PC-3 (cell line): Measurements from ENCODE around the gene RAI1. TPM values are rescaled to one million over a fixed set of nuclear protein-coding genes. Genes with fewer than 3 reads are reported as not detected.

Experiments used
- ATAC-seq: fragments of 200-7000 bp; cut with Tn5 transposase; 2 replicates; pipeline ENCODE4 v1.9.1; 2020; ENCODE audit warnings: mild to moderate bottlenecking, moderate library complexity
- BruUV-seq: library from RNA; stranded (reverse); fragments of 400-500 nt; replicated peaks from 2 replicates; lab custom pipeline; 2021; lab: Mats Ljungman, UMichigan
- CTCF ChIA-PET: fragments of 300-600 bp; sonication (Branson Sonifier 250); formaldehyde crosslinking; loops from one replicate; lab custom pipeline; 2022; ENCODE audit warnings: antibody characterized with exemption; lab: Charles Lee
- POLR2A ChIA-PET: fragments of 300-600 bp; sonication (Branson Sonifier 250); formaldehyde crosslinking; loops from one replicate; lab custom pipeline; 2022; ENCODE audit warnings: antibody characterized with exemption; ENCODE audit not compliant: unreplicated experiment; lab: Charles Lee
- DNase-seq: peaks from one replicate; pipeline ENCODE4 v3.0.0-alpha.2; 2015
- H2AFZ ChIP-seq: fragments of 300-600 bp; sonication (generic); 2 replicates; pipeline ENCODE4 v1.6.0; 2016; ENCODE audit warnings: antibody characterized with exemption, low read length
- H3F3A ChIP-seq: fragments of 300-600 bp; sonication (generic); one replicate; pipeline ENCODE4 v1.6.0; 2017; ENCODE audit warnings: antibody characterized with exemption, low read length, control low read depth, mild to moderate bottlenecking; ENCODE audit not compliant: unreplicated experiment
- H3K27ac ChIP-seq: fragments of 300-600 bp; sonication (generic); 2 replicates; pipeline ENCODE4 v1.5.1; 2016; ENCODE audit warnings: mild to moderate bottlenecking, low read length
- H3K27me3 ChIP-seq: fragments of 300-600 bp; sonication (generic); 2 replicates; pipeline ENCODE4 v1.6.1; 2016; ENCODE audit warnings: low read length, mixed read lengths
- H3K36me3 ChIP-seq: fragments of 300-600 bp; sonication (generic); 2 replicates; pipeline ENCODE4 v1.6.1; 2016; ENCODE audit warnings: low read depth, mixed run types, low read length, mixed read lengths
- H3K4me1 ChIP-seq: fragments of 300-600 bp; sonication (generic); 2 replicates; pipeline ENCODE4 v1.5.1; 2016; ENCODE audit warnings: low read length; ENCODE audit not compliant: insufficient read depth
- H3K4me2 ChIP-seq: fragments of 300-600 bp; sonication (generic); 2 replicates; pipeline ENCODE4 v1.6.0; 2016; ENCODE audit warnings: low read length
- H3K4me3 ChIP-seq: fragments of 300-600 bp; sonication (generic); 2 replicates; pipeline ENCODE4 v1.5.1; 2016; ENCODE audit warnings: mild to moderate bottlenecking, low read length, mixed read lengths
- H3K79me2 ChIP-seq: fragments of 300-600 bp; sonication (generic); 2 replicates; pipeline ENCODE4 v1.6.1; 2017; ENCODE audit warnings: low read length, mixed read lengths
- H3K9ac ChIP-seq: fragments of 300-600 bp; sonication (generic); 2 replicates; pipeline ENCODE4 v1.6.0; 2016; ENCODE audit warnings: mild to moderate bottlenecking, low read length
- H3K9me2 ChIP-seq: fragments of 300-600 bp; sonication (generic); replicated peaks from 2 replicates; pipeline ENCODE4 v1.6.1; 2016; ENCODE audit warnings: mixed run types, low read length, mixed read lengths
- H3K9me3 ChIP-seq: fragments of 300-600 bp; sonication (generic); 2 replicates; pipeline ENCODE4 v1.6.1; 2016; ENCODE audit warnings: low read length, mixed read lengths
- H4K20me1 ChIP-seq: fragments of 300-600 bp; sonication (generic); 2 replicates; pipeline ENCODE4 v1.6.1; 2016; ENCODE audit warnings: low read length, mixed read lengths
- EZH2 ChIP-seq: fragments of 300-600 bp; sonication (generic); IDR thresholded peaks from one replicate; pipeline ENCODE4 v1.6.1; 2017; ENCODE audit warnings: antibody characterized with exemption, mild to moderate bottlenecking, low read length; ENCODE audit not compliant: unreplicated experiment
- EZH2phosphoT487 ChIP-seq: fragments of 300-600 bp; sonication (generic); IDR thresholded peaks from 2 replicates; pipeline ENCODE4 v1.6.1; 2018; ENCODE audit warnings: mild to moderate bottlenecking, antibody characterized with exemption, low read length, borderline replicate concordance
- intact Hi-C: fragments of 100-400 bp; cut with micrococcal nuclease; formaldehyde crosslinking; loops from 2 replicates; pipeline ENCODE4 v1.9.0; 2023
- total RNA-seq: library from RNA; depleted of rRNA; stranded (reverse); fragments of >200 nt; gene quantifications from 2 replicates; pipeline ENCODE4 v1.2.3, GENCODE V29; 2014
- TF ChIP-seq, protein P1 (sequence below): fragments of 300-600 bp; sonication (generic); conservative IDR thresholded peaks from 2 replicates; pipeline ENCODE4 v1.5.1; 2017; ENCODE audit warnings: antibody characterized with exemption, low read depth, mild to moderate bottlenecking, low read length

The RAI1 gene
- total RNA-seq, 1 experiment from 2014 or later, result 33.0 TPM

DNA sequence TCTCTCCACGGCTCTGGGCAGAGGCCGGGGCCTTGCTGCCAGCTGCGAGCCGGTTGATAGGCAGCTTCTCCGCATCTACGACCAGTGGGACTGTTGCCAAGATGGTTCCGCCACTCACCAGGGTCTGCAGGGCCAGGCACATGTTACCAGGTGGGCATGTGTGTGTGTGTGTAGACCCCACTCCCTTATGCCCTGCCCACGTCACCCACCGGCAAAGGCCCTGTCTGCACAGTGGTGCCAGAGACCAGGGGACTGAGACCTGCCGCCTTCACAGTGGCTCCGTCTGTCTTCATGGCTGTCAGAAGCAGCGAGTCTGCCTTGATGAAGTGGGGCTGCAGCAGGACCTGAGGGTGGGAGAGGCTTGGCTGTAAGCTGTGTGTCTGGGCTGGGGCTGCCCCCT is 137.9 kb downstream of the RAI1 start:
- POLR2A ChIA-PET, result no interaction called here
- intact Hi-C loops, result no loop called here
- peak overlapping the region; percentile 29 for H3K27ac ChIP-seq
- H3K9me2 ChIP-seq, result no peaks in the 10 kb centered on the region
- H3K9ac ChIP-seq, result no peak overlapping the region
- H3K27me3 ChIP-seq, result no peaks in the 10 kb centered on the region
- CTCF ChIA-PET, result no interaction called here
- H3K4me2 ChIP-seq, result peak overlapping the region; percentile 18; the same call in 1 of the 2 replicates
- peaks cover 47% of the 10 kb centered on the region for H3K36me3 ChIP-seq
- peaks cover 39% of the 10 kb centered on the region; the same call in 1 of the 2 replicates for H4K20me1 ChIP-seq
- no peak overlapping the region for H3K4me3 ChIP-seq
- H3K79me2 ChIP-seq, result peaks cover 39% of the 10 kb centered on the region
- no peak overlapping the region for H2AFZ ChIP-seq
- H3K9me3 ChIP-seq, result no peaks in the 10 kb centered on the region
- DNase-seq (no peak), ATAC-seq (no peak)
- no peaks in the 10 kb centered on the region for H3F3A ChIP-seq
- peaks cover 58% of the 10 kb centered on the region for H3K4me1 ChIP-seq
- TF ChIP-seq, protein P1, sequence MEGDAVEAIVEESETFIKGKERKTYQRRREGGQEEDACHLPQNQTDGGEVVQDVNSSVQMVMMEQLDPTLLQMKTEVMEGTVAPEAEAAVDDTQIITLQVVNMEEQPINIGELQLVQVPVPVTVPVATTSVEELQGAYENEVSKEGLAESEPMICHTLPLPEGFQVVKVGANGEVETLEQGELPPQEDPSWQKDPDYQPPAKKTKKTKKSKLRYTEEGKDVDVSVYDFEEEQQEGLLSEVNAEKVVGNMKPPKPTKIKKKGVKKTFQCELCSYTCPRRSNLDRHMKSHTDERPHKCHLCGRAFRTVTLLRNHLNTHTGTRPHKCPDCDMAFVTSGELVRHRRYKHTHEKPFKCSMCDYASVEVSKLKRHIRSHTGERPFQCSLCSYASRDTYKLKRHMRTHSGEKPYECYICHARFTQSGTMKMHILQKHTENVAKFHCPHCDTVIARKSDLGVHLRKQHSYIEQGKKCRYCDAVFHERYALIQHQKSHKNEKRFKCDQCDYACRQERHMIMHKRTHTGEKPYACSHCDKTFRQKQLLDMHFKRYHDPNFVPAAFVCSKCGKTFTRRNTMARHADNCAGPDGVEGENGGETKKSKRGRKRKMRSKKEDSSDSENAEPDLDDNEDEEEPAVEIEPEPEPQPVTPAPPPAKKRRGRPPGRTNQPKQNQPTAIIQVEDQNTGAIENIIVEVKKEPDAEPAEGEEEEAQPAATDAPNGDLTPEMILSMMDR, result no peak
- no peak for TF ChIP-seq EZH2phosphoT487
- TF ChIP-seq EZH2, result no peak
- BruUV-seq, result no TSS peak

DNA sequence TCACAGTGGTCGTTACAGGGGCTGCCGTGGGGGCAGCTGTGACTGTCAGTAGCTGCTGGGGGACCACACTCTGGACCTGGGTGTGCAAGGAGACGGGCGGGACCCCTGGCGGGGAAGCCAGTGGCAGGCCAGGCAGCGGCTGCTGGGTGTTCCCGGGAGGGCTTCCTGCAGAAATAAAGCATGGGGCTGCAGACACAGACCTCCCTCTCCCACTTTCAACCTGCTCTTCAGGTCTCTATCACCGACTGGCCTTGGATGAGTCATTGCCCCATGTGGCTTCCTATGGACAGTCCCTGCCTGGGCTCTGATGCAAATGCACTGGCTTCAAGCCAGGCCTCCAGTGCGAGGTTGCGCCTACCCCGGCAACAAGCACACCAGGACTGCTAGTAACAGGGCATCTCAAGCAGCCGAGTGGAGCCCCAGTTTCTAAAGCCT is 138.3 kb downstream of the RAI1 start:
- intact Hi-C loops, result no loop called here
- ChIA-PET POLR2A (no interaction called here), CTCF (no interaction called here)
- peak; percentile 35 for ATAC-seq
- TF ChIP-seq, protein P1, result no peak
- TF ChIP-seq EZH2 (no peak), EZH2phosphoT487 (no peak)
- Histone ChIP-seq H3K9ac (no peak overlapping the region), H3F3A (no peaks in the 10 kb centered on the region), H3K9me2 (no peaks in the 10 kb centered on the region), H3K4me3 (no peak overlapping the region), H3K4me1 (peaks cover 62% of the 10 kb centered on the region), H3K9me3 (no peaks in the 10 kb centered on the region), H3K4me2 (peak overlapping the region; percentile 89), H2AFZ (no peak overlapping the region), H3K36me3 (peaks cover 43% of the 10 kb centered on the region), H3K27me3 (no peaks in the 10 kb centered on the region), H4K20me1 (peaks cover 39% of the 10 kb centered on the region; the same call in 1 of the 2 replicates), H3K79me2 (peaks cover 44% of the 10 kb centered on the region), H3K27ac (peak overlapping the region; percentile 52)
- DNase-seq, result peak; percentile 97
- no TSS peak for BruUV-seq

DNA sequence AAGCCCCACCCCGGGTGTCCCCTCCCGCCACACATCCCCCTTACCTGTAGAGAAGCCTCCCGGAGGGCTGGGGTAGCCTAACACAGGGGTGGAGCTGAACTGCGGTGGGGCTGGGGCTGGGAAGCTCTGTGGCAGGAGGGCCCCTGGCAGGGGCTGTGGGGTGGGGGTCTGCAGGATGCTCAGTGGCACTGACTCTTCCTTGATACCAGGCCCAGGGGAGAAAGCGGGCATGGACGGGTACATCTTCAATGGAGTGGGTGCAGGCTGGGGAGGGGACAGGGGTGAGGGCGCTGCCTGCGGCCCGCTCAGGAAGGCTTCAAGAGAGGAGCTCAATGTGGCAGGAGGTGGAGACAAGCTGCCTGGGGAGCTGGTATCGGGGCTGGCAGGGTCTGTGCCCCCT is 138.8 kb downstream of the RAI1 start:
- Histone ChIP-seq H2AFZ (no peak overlapping the region), H3K4me3 (peak overlapping the region; percentile 5; the same call in 1 of the 2 replicates), H4K20me1 (peaks cover 39% of the 10 kb centered on the region; the same call in 1 of the 2 replicates), H3K4me1 (peaks cover 67% of the 10 kb centered on the region), H3K27me3 (no peaks in the 10 kb centered on the region), H3K27ac (peak overlapping the region; percentile 52), H3K9me2 (no peaks in the 10 kb centered on the region), H3K9ac (no peak overlapping the region), H3K36me3 (peaks cover 38% of the 10 kb centered on the region), H3F3A (no peaks in the 10 kb centered on the region), H3K4me2 (peak overlapping the region; percentile 89), H3K9me3 (no peaks in the 10 kb centered on the region), H3K79me2 (peaks cover 49% of the 10 kb centered on the region)
- ChIA-PET CTCF (no interaction called here), POLR2A (no interaction called here)
- ATAC-seq (no peak), DNase-seq (no peak)
- BruUV-seq, result no TSS peak
- intact Hi-C loops, result no loop called here
- TF ChIP-seq EZH2phosphoT487, result no peak
